ENCODE results near the gene ZNF267.

ZNF267 gene

DNA sequence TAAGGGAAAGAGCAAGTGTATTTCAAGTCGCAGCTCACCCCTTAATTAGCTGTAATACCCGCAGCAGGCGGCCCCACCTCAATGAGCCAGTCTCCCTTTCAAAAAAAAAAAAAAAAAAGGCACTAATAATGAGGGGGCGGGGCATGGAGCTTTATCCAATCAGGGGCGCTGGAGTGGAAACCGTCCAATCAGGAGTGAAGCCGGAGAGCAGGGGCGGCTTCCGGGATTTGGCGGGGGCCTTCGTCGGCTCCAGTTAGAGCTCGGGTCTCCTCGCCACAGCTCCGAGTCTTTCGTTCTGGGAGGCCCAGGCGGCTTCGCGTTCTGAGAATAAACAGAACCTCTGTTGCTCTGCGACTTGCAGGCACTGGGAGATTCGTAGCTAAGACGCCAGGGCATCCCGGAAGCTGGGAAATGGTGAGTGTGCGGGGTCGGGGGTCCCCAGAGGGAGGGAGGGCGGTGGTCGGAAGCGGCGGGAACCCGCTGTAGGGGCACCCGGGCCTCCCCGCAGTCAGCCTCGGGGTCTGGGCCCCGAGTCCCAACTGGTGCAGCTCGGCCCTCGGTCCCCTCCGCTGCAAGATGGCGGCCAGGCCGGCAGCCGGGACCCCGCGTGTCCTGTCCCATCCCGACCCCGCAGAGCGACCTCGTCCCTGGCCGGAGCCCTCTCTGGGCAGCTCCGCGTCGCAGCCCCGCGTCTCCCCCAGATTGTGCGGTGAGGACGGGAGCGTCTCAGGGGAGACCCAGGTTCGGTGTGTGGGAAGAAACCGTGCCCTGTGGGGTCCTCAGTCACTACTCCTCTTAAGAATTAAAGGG lies at the start of gene ZNF267:
ZNF267 (plus strand) TSS at position 252 of the 810 bp plus-strand sequence; CDS start at position 412, 160 bp downstream.
- TF ChIP-seq CTCF (IDR thresholded peaks at IDR 0.05) = no peak

DNA sequence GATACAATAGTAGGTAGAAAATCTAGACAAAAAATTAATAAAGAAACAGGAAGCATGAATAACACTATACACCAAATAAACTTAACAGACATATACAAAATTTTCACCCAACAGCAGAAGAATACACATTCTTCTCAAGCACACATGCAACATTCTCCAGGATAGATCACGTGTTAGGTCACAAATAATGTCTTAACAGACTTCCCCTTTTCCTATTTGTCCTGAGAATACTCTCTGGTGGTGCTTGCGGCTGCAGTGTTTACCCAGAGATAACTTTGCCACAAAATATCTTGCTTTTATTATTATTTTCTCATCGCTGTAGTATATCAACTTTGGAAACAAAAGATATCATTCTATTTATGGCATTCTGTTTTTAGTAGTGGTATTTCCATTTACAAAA lies 40.6 kb upstream of the ZNF267 start:
- no peak for TF ChIP-seq CTCF (IDR thresholded peaks at IDR 0.05)

- no peak for TF ChIP-seq CTCF (IDR thresholded peaks at IDR 0.05)
Observed at GRCh38 chr16:31842864-31843263, 30.7 kb upstream of the ZNF267 start.

DNA sequence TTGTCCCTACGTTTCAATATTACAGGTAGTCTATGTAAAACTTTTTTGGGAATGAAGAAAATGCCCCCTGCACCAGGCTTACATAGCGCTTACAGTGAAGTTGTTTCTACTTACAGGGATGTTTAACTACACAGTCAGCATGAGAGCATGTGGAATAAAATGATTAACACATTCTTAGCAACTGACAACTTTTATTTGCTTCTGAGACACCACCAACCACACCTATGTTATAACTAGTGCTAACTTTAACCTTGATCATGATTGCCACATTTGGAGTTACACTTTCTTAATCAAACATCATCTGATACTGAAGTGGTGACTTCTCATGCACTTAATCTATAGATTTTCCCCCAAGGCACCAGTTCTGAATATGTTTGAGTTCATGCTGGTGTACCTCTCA lies 20.3 kb upstream of the ZNF267 start:
- no peak for TF ChIP-seq CTCF (IDR thresholded peaks at IDR 0.05)

DNA sequence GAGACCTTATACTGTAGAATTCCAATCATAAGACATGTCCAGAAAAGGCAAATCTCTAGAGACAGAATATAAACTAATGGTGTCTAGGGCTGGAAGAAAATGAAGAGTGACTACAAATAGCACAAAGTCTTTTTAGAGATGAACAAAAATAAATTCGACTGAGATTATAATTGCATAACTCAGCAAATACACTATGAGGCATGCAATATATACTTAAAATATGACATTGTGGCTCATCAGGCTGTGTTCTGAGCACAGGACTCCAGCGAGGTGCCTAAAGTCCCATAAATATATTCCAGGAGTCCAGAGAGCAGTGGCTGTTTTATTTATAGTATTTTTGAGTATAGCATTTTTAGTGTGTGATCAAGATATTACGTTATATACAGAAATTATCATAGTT lies 13.1 kb upstream of the ZNF267 start:
- TF ChIP-seq CTCF (IDR thresholded peaks at IDR 0.05) = no peak

DNA sequence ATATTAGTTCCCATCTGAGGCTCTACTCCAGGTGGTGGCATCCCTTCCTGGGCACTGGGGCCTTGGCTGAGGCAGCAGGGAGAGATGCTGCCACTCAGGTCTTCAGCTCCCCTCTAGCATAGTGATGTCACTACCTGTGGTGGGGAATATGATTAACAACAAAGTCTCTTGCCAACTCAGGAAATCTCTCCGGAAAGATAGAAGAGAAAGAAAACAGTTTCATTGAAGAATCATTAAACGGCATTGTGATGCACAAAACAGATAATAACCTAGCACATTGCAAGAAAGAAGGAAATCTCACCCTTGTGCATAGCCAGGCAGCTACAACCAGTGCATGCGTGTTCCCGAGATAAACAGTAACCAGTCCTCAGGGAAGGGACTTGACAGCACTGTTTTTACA lies 12.2 kb upstream of the ZNF267 start:
- no peak for TF ChIP-seq CTCF (IDR thresholded peaks at IDR 0.05)

DNA sequence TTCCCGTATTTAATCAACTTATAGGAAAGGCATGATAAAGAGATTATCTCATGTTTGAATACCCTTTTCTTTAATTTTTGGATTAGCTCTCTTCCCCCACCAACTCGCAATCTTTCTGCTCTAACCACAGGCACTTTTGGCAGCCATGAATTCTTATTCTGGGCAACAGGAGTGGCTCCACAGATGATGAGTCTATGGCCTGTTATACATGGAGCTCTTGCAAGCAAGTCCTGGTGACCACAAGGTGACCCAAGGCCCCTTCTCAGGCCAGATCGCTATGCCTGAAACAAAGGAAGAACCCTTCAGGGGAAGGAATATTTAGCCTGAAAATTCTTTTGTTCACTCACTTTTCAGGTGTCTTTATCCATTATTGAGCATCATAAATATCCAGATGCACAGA lies 10.8 kb upstream of the ZNF267 start:
- no peak for TF ChIP-seq CTCF (IDR thresholded peaks at IDR 0.05)

GRCh38 chr16:31868164-31868563 lies 5.4 kb upstream of the ZNF267 start:
- TF ChIP-seq CTCF (IDR thresholded peaks at IDR 0.05) = no peak
